GM13976 (cell line): ENCODE data around the gene NPHP1.
A peak's percentile ranks its signal among the peaks of the same experiment; 100 is the strongest.
"Not testable (repeated sequence)": the region's sequence is repeated elsewhere in the genome, so short reads cannot be mapped to it uniquely, and the experiment has no call there.

Source experiments
- DNase-seq: peaks from one replicate; pipeline ENCODE4 v3.0.0; 2012; ENCODE audit warnings: low spot score
- in situ Hi-C: fragments of 300-500 bp; cut with MboI; formaldehyde crosslinking; loops from one replicate; pipeline ENCODE4 v1.12.0; 2022; ENCODE audit warnings: low sequenced_read_pairs, mixed read lengths, inconsistent platforms; ENCODE audit not compliant: unreplicated experiment
- TF ChIP-seq, protein P1 (sequence below): IDR thresholded peaks from 2 replicates; pipeline ENCODE4 v1.5.1; 2012; ENCODE audit warnings: borderline replicate concordance, mild to moderate bottlenecking; ENCODE audit not compliant: insufficient read depth; ENCODE audit errors: extremely low read depth, missing control alignments, control extremely low read depth

NPHP1 gene

GRCh38 chr2:110204408-110205385 is at the start of gene NPHP1:
NPHP1 (minus strand) TSS chr2:110205013; CDS start chr2:110204968, 45 bp downstream.
- TF ChIP-seq, protein P1, sequence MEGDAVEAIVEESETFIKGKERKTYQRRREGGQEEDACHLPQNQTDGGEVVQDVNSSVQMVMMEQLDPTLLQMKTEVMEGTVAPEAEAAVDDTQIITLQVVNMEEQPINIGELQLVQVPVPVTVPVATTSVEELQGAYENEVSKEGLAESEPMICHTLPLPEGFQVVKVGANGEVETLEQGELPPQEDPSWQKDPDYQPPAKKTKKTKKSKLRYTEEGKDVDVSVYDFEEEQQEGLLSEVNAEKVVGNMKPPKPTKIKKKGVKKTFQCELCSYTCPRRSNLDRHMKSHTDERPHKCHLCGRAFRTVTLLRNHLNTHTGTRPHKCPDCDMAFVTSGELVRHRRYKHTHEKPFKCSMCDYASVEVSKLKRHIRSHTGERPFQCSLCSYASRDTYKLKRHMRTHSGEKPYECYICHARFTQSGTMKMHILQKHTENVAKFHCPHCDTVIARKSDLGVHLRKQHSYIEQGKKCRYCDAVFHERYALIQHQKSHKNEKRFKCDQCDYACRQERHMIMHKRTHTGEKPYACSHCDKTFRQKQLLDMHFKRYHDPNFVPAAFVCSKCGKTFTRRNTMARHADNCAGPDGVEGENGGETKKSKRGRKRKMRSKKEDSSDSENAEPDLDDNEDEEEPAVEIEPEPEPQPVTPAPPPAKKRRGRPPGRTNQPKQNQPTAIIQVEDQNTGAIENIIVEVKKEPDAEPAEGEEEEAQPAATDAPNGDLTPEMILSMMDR: no peak
- in situ Hi-C loops: no loop called here

GRCh38 chr2:110248081-110248795 is 43.4 kb upstream of the NPHP1 start:
- DNase-seq, in situ Hi-C loops: not testable (repeated sequence)

More at GRCh38 chr2:110204408-110205385, at the start of gene NPHP1:
- peak; percentile 97 for DNase-seq

GRCh38 chr2:110245488-110246435 is 40.9 kb upstream of the NPHP1 start:
- DNase-seq, in situ Hi-C loops: not testable (repeated sequence)

GRCh38 chr2:110243283-110243682 is 38.5 kb upstream of the NPHP1 start:
- in situ Hi-C loops, DNase-seq: not testable (repeated sequence)

DNA sequence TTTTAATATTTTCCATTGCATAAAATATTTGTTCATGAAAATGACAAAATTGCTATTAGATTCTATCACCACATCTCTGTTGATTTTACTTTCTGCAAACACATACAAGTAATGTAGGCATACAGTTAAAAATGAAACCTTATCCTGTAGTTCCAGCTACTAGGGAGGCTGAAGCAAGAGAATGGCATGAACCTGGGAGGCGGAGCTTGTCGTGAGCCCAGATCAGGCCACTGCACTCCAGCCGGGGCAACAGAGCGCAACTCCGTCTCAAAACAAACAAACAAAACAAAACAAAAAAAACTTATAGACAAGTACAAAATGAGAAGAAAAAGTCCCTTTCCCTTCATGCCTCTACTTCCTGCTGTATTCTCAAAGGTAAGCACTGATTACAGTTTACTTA is 29.7 kb upstream of the NPHP1 start:
- DNase-seq, in situ Hi-C loops: not testable (repeated sequence)

DNA sequence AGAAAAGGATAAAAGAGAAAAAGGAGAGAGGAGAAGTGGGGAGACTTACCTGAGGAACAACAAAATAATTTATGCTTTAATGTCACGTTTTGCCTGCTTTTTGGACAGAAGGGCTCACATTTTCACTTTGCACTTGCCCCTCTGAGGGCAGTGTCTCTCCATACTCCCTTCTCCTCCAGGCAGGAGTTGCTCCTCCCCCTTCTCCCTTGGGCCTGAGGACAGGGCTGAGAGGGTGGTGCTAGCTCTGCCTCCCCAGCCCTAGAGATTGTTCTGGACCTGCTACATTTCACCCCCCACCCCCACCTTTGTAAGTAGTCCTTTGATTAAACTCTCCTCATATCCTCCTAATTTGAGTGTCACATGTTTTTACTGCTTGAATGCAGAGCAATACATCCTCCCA is 25.1 kb upstream of the NPHP1 start:
- in situ Hi-C loops, DNase-seq: not testable (repeated sequence)

GRCh38 chr2:110222626-110223025 is 17.8 kb upstream of the NPHP1 start:
- DNase-seq, in situ Hi-C loops: not testable (repeated sequence)

DNA sequence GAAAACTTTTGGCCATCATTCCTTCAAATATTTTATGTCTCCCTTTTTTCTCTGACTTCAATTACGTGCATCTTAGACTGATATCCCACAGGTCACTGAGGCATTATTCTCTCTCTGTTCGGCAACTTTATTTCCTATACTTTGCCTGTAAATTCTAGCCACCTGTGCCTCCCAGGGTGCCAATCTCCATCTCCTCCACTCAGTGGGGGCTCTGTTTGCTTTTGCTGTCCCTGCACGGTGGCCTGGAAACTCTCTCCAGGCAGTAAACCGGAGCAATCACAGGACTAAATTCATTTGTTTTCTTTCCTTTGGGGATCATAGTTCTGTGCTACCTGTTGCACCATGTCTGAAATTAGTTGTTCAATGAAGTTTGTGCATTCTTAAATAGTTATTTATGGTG is 17.1 kb upstream of the NPHP1 start:
- TF ChIP-seq, protein P1: no peak
- in situ Hi-C loops: no loop called here
- no peak for DNase-seq

DNA sequence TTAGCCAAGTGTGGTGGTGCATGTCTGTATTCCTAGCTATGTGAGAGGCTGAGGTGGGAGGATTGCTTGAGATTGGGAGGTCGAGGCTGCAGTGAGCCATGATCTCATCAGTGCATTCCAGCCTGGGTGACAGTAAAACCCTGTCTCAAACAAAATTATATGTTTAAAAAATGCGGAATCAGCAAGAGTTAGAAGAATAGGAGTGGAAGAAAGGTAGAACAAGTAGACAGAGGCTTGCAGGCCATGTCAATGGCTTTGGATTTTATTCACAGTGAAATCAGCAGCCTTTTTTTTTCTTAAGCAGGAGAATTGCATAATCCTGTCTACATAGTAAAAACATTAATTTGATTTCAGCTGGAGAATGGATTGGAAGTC is 15.4 kb upstream of the NPHP1 start:
- DNase-seq: no peak
- in situ Hi-C loops: no loop called here
- TF ChIP-seq, protein P1: no peak
